ENCODE results near the gene TBL1X.
"Not testable (repeated sequence)": the region's sequence is repeated elsewhere in the genome, so short reads cannot be mapped to it uniquely, and the experiment has no call there.

The TBL1X gene

GRCh38 chrX:9536156-9536555, 71.3 kb downstream of the TBL1X start:
- DNase-seq (ENCODE audit: low read depth in 2 of 2), result not testable (repeated sequence)

GRCh38 chrX:9537781-9538180, 72.9 kb downstream of the TBL1X start:
- DNase-seq (ENCODE audit: low read depth in 2 of 2), result no peak

GRCh38 chrX:9538544-9539045, 73.7 kb downstream of the TBL1X start:
- no peak for DNase-seq (ENCODE audit: low read depth in 2 of 2)

GRCh38 chrX:9539605-9540387, 74.9 kb downstream of the TBL1X start:
- DNase-seq (ENCODE audit: low read depth in 2 of 2), result no peak

GRCh38 chrX:9542106-9542760, 77.4 kb downstream of the TBL1X start:
- no peak for DNase-seq (ENCODE audit: low read depth in 2 of 2)

- no peak for DNase-seq (ENCODE audit: low read depth in 2 of 2)
Observed at GRCh38 chrX:9542761-9543111, 77.9 kb downstream of the TBL1X start.

- DNase-seq (ENCODE audit: low read depth in 2 of 2), result no peak
Observed at GRCh38 chrX:9555354-9555753, 90.5 kb downstream of the TBL1X start.

- DNase-seq (ENCODE audit: low read depth in 2 of 2), result no peak
Observed at GRCh38 chrX:9557091-9557490, 92.2 kb downstream of the TBL1X start.

- no peak for DNase-seq (ENCODE audit: low read depth in 2 of 2)
Observed at GRCh38 chrX:9557521-9557920, 92.7 kb downstream of the TBL1X start.

- DNase-seq (ENCODE audit: low read depth in 2 of 2), result no peak
Observed at GRCh38 chrX:9558615-9559014, 93.8 kb downstream of the TBL1X start.

- no peak for DNase-seq (ENCODE audit: low read depth in 2 of 2)
Observed at GRCh38 chrX:9560219-9560618, 95.4 kb downstream of the TBL1X start.

GRCh38 chrX:9561199-9561598, 96.3 kb downstream of the TBL1X start:
- no peak for DNase-seq (ENCODE audit: low read depth in 2 of 2)

GRCh38 chrX:9562851-9563250, 98.0 kb downstream of the TBL1X start:
- DNase-seq (ENCODE audit: low read depth in 2 of 2), result no peak

GRCh38 chrX:9566150-9566621, 101.3 kb downstream of the TBL1X start:
- no peak for DNase-seq (ENCODE audit: low read depth in 2 of 2)

- DNase-seq (ENCODE audit: low read depth in 2 of 2), result no peak
Observed at GRCh38 chrX:9569876-9570301, 105.0 kb downstream of the TBL1X start.

- DNase-seq (ENCODE audit: low read depth in 2 of 2), result no peak
Observed at GRCh38 chrX:9573282-9574106, 108.6 kb downstream of the TBL1X start.

GRCh38 chrX:9576059-9576458, 111.2 kb downstream of the TBL1X start:
- DNase-seq (ENCODE audit: low read depth in 2 of 2), result no peak

GRCh38 chrX:9577555-9577954, 112.7 kb downstream of the TBL1X start:
- DNase-seq (ENCODE audit: low read depth in 2 of 2), result no peak

- no peak for DNase-seq (ENCODE audit: low read depth in 2 of 2)
Observed at GRCh38 chrX:9578083-9578779, 113.4 kb downstream of the TBL1X start.

GRCh38 chrX:9581771-9582385, 117.0 kb downstream of the TBL1X start:
- DNase-seq (ENCODE audit: low read depth in 2 of 2), result no peak

GRCh38 chrX:9582956-9583355, 118.1 kb downstream of the TBL1X start:
- no peak for DNase-seq (ENCODE audit: low read depth in 2 of 2)

All from stimulated activated CD8-positive, alpha-beta memory T cell treated with anti-CD3 and anti-CD28 coated beads, Interleukin-15, amount 100 ng/mL, for 48 hours (primary cell).